Tibial nerve (tissue), 4 donors: ENCODE results near the gene PYROXD2. TPM values are rescaled to one million over a fixed set of nuclear protein-coding genes. Genes with fewer than 3 reads are reported as not detected.

Experiments
- DNase-seq, 2 donors: peaks; one replicate each; pipeline ENCODE4 v3.0.0-alpha.2; 2019; ENCODE audit warnings: low spot score in 2 of 2
- H3K27ac ChIP-seq, 4 donors: fragments of 200-600 bp; sonication (generic) in 3 of 4; one replicate each; pipeline ENCODE4 v1.5.1; 2017 to 2019; ENCODE audit warnings: mild to moderate bottlenecking in 1 of 4
- H3K27me3 ChIP-seq, 2 donors: fragments of 200-600 bp; sonication (generic) in 1 of 2; one replicate each; pipeline versions ENCODE4 v1.5.1 to v1.6.0; 2017 to 2019
- H3K36me3 ChIP-seq, 3 donors: fragments of 200-600 bp; sonication (generic); one replicate each; pipeline ENCODE4 v1.5.1; 2018 to 2019
- H3K4me1 ChIP-seq, 4 donors: fragments of 200-600 bp; sonication (generic) in 3 of 4; one replicate each; pipeline ENCODE4 v1.5.1; 2017 to 2019
- H3K4me3 ChIP-seq, 4 donors: fragments of 200-600 bp; sonication (generic) in 3 of 4; one replicate each; pipeline ENCODE4 v1.5.1; 2017 to 2019; ENCODE audit warnings: mild to moderate bottlenecking in 1 of 4, moderate library complexity in 1 of 4
- H3K9me3 ChIP-seq, 4 donors: fragments of 200-600 bp; sonication (generic) in 3 of 4; one replicate each; pipeline ENCODE4 v1.5.1; 2017 to 2019
- CTCF ChIP-seq, 5 experiments: fragments of 200-600 bp in 3 of 5; fragments of 450-650 bp in 2 of 5; sonication (generic) in 3 of 5; IDR thresholded peaks; one replicate each; pipeline ENCODE4 v1.5.1; 2016 to 2019; ENCODE audit warnings: antibody characterized with exemption in 5 of 5, mild to moderate bottlenecking in 3 of 5, moderate library complexity in 2 of 5
- EP300 ChIP-seq, 2 donors: sonication (generic); formaldehyde crosslinking; IDR thresholded peaks; one replicate each; pipeline ENCODE4 v1.6.1; 2017; ENCODE audit warnings: antibody characterized with exemption in 2 of 2, mild to moderate bottlenecking in 1 of 2
- POLR2A ChIP-seq, 2 donors: fragments of 450-650 bp; IDR thresholded peaks; one replicate each; pipeline ENCODE4 v1.6.1; 2017; ENCODE audit warnings: antibody characterized with exemption in 2 of 2, mild to moderate bottlenecking in 2 of 2, moderate library complexity in 2 of 2
- WGBS, 2 donors: methylation state at CpG; one replicate each; pipeline ENCODE4 v1.1.5; 2018; 5-methylcytosine and 5-hydroxymethylcytosine counted together
- total RNA-seq, 4 donors: library from RNA; depleted of rRNA; stranded (reverse); fragments of >200 nt; gene quantifications; one replicate each; pipeline ENCODE4 v1.1.0, GENCODE V29; 2016

Gene PYROXD2
- total RNA-seq, 4 donors from 2014 or later = 14.2 to 27.0 (median 20.8) TPM

DNA sequence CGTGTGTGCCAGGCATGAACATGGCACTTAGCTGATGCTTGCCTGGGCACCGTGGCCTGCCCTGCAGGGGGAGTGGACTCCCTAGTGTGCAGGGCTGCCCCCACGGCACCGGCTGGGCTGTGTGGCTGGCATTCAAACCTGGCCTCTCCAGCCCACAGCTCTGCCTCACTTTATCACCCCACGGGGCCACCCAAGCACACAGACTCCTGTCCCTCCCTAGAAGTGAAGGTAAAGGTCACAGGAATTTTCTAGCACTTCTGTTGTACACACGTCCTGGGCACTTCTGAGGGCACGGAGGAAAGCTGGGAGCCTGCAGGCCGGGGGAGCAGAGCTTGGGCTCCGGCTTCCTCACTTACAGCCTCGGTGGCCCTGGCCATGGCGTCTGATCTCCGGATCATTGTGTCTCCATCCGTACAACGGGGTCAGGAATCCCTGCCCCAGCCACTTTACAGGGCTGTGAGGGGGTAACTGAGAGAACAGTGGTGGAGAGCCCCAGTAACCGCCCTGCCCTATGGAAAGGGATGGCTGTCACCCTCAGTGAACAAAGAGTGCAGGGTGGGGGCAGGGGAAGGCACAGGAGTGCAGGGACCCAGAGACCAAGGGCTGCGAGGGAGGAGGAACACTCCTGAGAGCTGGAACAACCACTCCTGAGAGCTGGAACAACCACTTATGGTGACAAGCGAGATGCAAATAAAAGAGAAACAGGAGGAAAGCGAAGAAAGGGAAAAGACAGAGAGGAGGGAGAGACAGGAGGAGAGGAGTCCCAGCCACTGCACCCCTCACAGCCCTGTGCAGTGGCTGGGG is 3.9 kb upstream of the PYROXD2 start:
- peaks cover 5 to 75% (median 18%) of the 10 kb centered on the region in 3 donors for H3K36me3 ChIP-seq
- 91 to 92% methylated on average over 16 of the region's 18 CpGs for WGBS, 2 donors

GRCh38 chr10:98417973-98418664 is 3.1 kb upstream of the PYROXD2 start:
- WGBS, 2 donors = 89 to 92% methylated on average over 21 of the region's 21 CpGs
- Histone ChIP-seq H3K9me3 (no peaks in the 10 kb centered on the region), H3K27ac (no peak overlapping the region), H3K4me1 (peaks cover 0 to 23% (median 12%) of the 10 kb centered on the region in 4 donors), H3K27me3 (no peaks in the 10 kb centered on the region), H3K4me3 (no peak overlapping the region), H3K36me3 (peaks cover 3 to 68% (median 12%) of the 10 kb centered on the region in 3 donors)
- DNase-seq = no peak
- no peak for TF ChIP-seq POLR2A (IDR thresholded peaks at IDR 0.05)
- no peak for TF ChIP-seq CTCF (IDR thresholded peaks at IDR 0.05)
- TF ChIP-seq EP300 (IDR thresholded peaks at IDR 0.05) = no peak

More for the DNA sequence above, 3.9 kb upstream of the PYROXD2 start:
- no peaks in the 10 kb centered on the region for H3K27me3 ChIP-seq
- no peaks in the 10 kb centered on the region for H3K9me3 ChIP-seq
- DNase-seq = no peak
- no peak overlapping the region for H3K27ac ChIP-seq
- H3K4me1 ChIP-seq = peaks cover 0 to 19% (median 12%) of the 10 kb centered on the region in 4 donors
- TF ChIP-seq POLR2A (IDR thresholded peaks at IDR 0.05) (no peak), EP300 (IDR thresholded peaks at IDR 0.05) (no peak), CTCF (IDR thresholded peaks at IDR 0.05) (no peak)
- H3K4me3 ChIP-seq = no peak overlapping the region

GRCh38 chr10:98417481-98417959 is 2.5 kb upstream of the PYROXD2 start:
- 93 to 95% methylated on average over 16 to 19 of the region's 19 CpGs for WGBS, 2 donors
- peaks cover 3 to 63% (median 12%) of the 10 kb centered on the region in 3 donors for H3K36me3 ChIP-seq
- no peak for DNase-seq
- peaks cover 0 to 23% (median 12%) of the 10 kb centered on the region in 4 donors for H3K4me1 ChIP-seq
- H3K27ac ChIP-seq = no peak overlapping the region
- TF ChIP-seq CTCF (IDR thresholded peaks at IDR 0.05) (no peak), POLR2A (IDR thresholded peaks at IDR 0.05) (no peak), EP300 (IDR thresholded peaks at IDR 0.05) (no peak)
- H3K9me3 ChIP-seq = no peaks in the 10 kb centered on the region
- H3K27me3 ChIP-seq = no peaks in the 10 kb centered on the region
- no peak overlapping the region for H3K4me3 ChIP-seq

DNA sequence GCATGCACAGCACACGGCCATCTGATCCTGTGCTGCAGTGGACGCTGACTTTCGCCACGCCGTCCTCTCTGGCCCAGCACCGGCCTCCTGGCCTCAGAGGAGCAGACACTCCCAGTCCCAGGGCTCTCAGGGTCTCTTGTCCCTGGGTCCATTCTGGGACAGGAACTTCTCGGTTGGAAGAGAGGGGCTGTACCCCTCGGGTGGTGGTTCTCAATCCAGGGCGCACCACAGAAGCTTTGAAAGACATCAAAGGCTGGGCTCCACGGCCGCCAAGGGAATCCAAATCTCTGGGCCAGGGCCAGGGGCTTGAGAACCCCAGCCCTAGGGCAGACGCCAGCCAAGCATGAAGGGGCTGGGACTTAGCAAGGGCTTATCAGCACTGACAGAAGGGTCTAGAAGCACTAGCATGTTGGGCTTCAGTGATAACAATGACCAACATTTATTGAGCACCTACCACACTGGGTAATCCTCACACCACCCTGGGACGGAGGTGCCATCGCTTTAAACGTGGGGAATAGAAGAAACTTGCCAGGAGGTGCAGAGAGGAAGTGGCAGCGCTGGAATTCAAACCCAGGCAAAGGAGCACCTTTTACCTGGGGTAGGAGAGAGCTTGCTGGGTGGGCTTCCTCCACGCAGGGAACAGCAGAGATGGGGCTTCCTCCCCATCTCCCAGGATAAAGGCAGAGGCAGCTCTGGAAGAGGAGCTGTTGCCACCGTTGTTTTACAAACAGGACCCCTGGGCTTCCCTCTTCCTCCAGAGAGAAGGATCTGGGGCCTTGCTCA is 1.8 kb upstream of the PYROXD2 start:
- Histone ChIP-seq H3K4me3 (no peak overlapping the region), H3K9me3 (no peaks in the 10 kb centered on the region), H3K36me3 (peaks cover 3 to 60% (median 12%) of the 10 kb centered on the region in 3 donors), H3K27ac (no peak overlapping the region), H3K27me3 (no peaks in the 10 kb centered on the region), H3K4me1 (peaks cover 0 to 30% (median 12%) of the 10 kb centered on the region in 4 donors)
- 80 to 84% methylated on average over 18 of the region's 18 CpGs for WGBS, 2 donors
- no peak for DNase-seq
- TF ChIP-seq CTCF (IDR thresholded peaks at IDR 0.05) (no peak), EP300 (IDR thresholded peaks at IDR 0.05) (no peak), POLR2A (IDR thresholded peaks at IDR 0.05) (no peak)
